Activated CD8-positive, alpha-beta memory T cell treated with anti-CD3 and anti-CD28 coated beads for 1 hour (primary cell): Measurements from ENCODE around the gene JAZF1.

Source experiments
- DNase-seq, 2 donors: peaks; one replicate each; pipeline ENCODE4 v3.0.0-alpha.2; 2020; ENCODE audit warnings: low read depth in 1 of 2; ENCODE audit errors: extremely low read depth in 1 of 2

Gene JAZF1

GRCh38 chr7:28192786-28193585 is 12.4 kb upstream of the JAZF1 start:
- no peak for DNase-seq

GRCh38 chr7:28191751-28192150 is 11.2 kb upstream of the JAZF1 start:
- no peak for DNase-seq

- DNase-seq: no peak
Measured at GRCh38 chr7:28191184-28191583, 10.6 kb upstream of the JAZF1 start.

- DNase-seq: no peak
Measured at GRCh38 chr7:28190077-28190710, 9.6 kb upstream of the JAZF1 start.

- DNase-seq: no peak
Measured at GRCh38 chr7:28187012-28187411, 6.4 kb upstream of the JAZF1 start.

- DNase-seq: no peak
Measured at GRCh38 chr7:28183627-28184026, 3.0 kb upstream of the JAZF1 start.

GRCh38 chr7:28182071-28182471 is 1.5 kb upstream of the JAZF1 start:
- DNase-seq: no peak

- no peak for DNase-seq
Measured at GRCh38 chr7:28181416-28181815, 821 bp upstream of the JAZF1 start.

- DNase-seq: no peak
Measured at GRCh38 chr7:28180031-28180363, 598 bp downstream of the JAZF1 start.

- peak; percentile 24 to 65 for DNase-seq
Measured at GRCh38 chr7:28179120-28180030, 1.2 kb downstream of the JAZF1 start.

- no peak for DNase-seq
Measured at GRCh38 chr7:28178599-28178998, 2.0 kb downstream of the JAZF1 start.

GRCh38 chr7:28177836-28178235 is 2.8 kb downstream of the JAZF1 start:
- no peak for DNase-seq

- DNase-seq: no peak
Measured at GRCh38 chr7:28176645-28177044, 4.0 kb downstream of the JAZF1 start.

- no peak for DNase-seq
Measured at GRCh38 chr7:28176174-28176573, 4.4 kb downstream of the JAZF1 start.

GRCh38 chr7:28174901-28175661 is 5.5 kb downstream of the JAZF1 start:
- DNase-seq: no peak

GRCh38 chr7:28174442-28174841 is 6.2 kb downstream of the JAZF1 start:
- DNase-seq: no peak

GRCh38 chr7:28173531-28173930 is 7.1 kb downstream of the JAZF1 start:
- no peak for DNase-seq

GRCh38 chr7:28172958-28173357 is 7.6 kb downstream of the JAZF1 start:
- no peak for DNase-seq

GRCh38 chr7:28170701-28171100 is 9.9 kb downstream of the JAZF1 start:
- DNase-seq: no peak

- no peak for DNase-seq
Measured at GRCh38 chr7:28169230-28169629, 11.4 kb downstream of the JAZF1 start.
